Stimulated activated naive CD4-positive, alpha-beta T cell (primary cell): ENCODE measurements around the gene PPP1R1C.

Experiments used
- DNase-seq, 6 experiments: peaks; one replicate each; lab custom pipeline; 2025; lab: John Stamatoyannopoulos, UW

Gene PPP1R1C

DNA sequence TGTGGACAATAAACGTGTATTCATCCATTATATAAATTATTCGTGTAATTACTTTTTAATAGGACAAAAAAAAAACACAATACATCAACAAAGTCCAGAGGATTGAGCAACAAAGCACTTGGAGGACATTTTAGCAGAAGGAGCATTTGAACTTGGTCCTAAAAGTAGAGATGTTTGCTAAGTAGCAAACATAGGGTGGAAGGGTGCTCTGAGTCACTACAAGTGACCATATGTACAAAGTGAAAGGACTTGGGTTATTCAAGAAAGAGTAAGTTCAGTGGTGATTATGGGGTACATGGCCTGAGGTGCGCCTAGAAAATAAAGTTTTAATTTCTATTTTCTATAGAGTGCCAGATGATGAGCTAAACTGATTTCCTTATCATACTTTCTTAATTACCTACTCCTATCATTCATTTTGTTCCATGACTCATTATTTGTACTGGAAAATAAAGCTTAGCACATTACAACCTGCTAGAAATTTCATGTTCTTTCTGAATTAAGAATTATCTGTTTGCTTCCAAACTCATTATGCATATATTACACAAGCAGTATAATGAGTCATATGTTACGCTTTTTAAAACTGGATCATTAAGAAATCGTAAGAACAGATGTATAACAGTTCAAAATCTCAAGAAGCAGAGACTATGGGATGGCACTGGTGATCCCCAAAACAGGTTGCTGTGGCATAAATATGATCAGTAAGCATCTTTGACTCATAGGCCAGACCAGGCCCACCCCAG is 13.1 kb upstream of the PPP1R1C start:
- DNase-seq = no peak

DNA sequence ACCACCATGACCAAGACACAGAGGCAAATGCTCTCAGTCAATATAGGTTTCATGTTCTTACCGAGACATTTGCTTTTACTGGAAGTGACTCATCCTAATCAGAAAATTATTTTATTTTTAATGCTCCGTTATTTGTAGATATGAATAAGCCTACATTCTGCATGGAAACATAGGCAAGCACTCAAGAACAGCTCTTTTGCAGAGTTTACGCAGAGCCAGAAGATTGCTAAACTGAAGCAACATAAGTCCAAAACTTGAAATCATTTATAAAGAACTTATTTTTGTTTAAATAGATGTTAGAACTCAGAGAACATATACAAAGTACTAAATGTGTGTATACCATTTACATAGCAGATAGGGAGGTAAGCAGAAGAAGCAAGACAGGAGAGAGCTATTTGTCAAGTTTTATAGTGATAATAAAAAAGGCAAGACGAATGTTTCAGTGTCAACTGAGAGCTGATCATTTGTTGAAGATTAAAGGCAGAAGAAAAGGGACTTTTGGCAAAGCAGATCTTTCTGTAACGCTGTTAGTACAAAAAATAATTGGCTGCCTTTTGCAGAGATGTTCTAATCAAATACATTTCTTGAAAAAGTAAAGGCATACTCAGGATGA is 12.4 kb upstream of the PPP1R1C start:
- DNase-seq = no peak

DNA sequence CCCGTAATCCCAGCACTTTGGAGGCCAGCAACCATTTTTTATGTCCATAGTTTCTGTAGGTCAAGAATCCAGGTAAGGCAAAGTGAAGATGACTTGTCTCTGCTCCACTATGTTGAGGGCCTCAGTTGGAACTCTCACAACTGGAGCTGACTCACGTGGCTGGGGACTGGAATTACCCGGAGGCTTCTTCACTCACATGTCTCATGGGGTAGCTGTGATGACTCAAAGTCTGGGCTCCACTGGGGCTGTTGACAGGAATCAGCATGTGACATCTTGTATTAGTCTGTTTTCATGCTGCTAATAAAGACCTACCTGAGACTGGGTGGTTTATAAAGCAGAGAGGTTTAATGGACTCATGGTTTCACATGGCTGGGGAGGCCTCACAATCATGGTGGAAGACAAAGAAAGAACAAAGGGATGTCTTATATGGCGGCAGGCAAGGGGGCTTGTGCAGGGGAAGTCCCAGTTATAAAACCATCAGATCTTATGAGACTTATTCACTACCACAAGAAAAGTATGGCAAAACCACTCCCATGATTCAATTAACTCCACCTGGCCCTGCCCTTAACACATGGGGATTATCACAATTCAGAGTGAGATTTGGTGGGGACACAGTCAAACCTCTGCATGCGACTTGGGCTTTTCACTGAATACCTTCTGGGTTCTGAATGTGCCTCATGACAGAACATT is 7.8 kb upstream of the PPP1R1C start:
- no peak for DNase-seq

DNA sequence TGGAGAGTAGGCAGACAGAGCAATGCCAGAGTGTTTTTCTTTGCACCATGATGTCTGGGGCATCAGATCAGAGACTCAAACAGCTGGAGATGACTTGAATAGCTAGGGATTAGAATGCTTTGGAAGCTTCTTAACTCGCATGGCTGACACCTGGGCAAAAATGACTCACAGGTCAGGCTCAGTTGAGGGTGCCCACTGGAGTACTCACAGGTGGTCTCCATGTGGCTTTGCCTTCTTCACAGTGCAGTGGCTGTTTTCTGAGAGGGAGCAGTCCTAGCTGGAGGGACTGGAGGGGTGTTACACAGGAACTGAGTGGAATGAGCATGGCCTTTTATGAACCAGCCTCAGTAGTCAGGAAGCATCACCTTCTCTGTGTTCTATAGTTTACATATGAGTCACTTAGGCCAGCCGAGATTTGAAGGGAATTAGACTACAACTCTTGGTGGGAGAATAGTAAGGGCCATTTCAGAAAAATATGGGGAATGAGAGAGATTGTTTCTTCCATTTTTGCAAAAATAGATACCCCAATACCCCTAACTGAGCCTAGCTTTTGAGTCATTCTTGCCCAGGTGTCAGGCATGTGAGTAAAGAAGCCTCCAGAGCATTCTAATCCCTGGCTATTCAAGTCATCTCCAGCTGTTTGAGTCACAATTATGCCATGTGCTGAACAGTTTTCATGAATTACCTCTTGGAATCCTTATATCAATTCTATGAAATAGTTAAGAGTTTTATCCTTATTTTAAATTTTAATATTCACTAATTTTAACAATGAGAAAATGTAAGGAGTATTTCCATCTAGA is 7.1 kb upstream of the PPP1R1C start:
- no peak for DNase-seq

DNA sequence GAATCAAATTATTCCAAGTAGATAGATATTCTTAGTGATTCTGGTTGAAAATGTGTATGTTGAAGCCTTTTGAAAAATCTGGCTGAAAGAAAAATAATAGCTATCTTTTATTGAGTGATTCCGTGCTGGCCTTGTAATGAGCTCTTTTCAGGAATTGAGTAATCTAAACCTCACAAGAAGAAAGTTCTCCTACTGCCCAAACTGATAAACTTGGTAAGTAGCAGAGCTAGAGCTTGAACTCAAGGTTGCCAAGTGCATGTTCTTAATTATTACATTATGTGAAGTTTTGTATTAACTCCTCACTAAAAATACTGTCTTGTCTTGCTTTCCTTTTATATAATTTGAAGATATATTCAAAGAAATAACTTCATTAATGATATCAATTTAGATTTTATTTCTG is 1.6 kb upstream of the PPP1R1C start:
- DNase-seq = no peak

DNA sequence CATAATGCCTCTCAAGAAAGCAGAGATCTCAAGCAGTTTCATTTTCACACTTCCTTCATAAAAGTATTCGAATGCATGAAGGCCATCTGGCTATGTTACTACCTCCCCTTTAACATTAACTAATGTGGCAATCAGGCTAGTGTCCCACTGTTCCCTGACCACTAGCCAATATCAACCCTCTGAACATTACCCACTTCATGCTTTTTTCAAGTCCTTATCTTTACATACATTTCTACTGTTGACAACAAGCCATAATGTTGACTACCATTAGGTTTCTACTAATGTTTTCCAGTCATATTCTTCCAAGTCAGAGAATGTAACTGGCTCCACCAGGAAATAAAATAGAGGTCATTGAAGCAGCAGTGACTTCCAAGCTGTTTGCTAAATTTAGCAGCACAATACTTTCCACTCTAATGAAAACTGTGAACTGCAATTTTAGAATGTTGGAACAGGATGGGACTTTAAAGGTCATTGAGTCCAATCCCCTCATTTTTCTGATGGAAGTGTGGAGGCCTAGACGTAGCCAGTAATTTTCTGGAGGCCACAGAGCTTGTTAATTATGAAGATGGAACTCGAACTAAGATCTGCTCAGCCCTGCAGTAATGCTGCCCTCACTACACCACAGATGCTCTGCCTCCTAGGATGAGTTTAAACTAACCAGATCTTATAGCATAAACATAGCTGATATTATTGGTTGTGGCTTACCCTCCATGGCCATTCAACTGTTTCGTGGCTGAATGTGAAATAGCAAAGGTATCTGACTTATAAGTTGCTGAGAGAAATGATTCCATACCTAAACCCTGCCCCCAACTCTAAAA is 630 bp upstream of the PPP1R1C start:
- no peak for DNase-seq

DNA sequence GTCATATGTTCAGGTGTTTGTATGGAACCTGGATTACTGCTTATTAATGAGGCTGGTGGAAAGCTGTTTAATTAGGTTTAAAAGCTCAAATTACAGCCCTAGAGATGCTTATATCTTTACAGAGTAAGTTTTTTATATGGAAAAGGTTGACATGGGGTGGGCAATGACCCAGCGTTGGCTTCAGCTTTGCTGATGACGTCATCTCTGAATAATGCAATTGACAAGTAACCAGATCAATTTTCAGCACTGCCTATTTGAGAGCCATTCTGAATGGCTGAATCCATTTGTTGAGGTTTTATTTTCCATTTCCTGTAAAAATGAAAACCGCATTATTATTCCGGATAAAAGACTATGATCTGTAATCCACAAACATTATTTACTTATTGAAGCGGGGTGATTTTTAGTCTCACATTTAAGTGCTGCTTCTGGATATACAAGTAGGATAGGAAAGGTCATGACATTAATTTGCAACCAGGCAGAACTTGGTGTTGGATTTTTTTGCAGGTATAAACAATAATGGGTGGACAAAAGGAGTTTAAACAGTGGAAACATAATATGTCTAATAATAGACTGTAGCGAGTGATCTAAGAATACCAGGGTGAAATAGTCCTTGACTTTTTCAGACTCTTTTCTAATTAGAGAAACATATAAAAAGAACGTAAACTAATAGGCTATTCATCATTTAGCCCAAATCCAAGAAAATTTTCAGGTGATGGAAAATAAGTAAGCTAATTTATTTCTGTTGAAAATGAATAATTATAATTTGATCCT is 2.7 kb downstream of the PPP1R1C start:
- no peak for DNase-seq

DNA sequence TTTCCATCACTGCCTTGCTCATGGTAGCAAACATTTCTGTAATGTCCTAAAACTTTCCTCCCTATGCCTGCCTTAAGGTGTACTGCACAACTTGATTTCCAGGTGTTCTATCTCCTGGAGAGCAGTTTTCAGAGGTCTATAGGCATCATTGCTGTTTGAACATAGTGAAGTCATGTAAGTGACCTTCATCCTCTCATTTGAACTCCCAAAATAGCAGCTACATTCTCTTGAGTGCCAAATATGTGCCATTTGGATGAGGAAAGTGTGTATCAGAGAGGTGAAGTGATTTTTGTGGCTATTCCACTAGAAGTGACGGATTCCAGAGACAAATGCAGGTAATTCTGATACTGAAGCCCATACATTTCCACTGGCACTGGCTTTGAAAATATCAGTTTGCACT is 3.4 kb downstream of the PPP1R1C start:
- no peak for DNase-seq

DNA sequence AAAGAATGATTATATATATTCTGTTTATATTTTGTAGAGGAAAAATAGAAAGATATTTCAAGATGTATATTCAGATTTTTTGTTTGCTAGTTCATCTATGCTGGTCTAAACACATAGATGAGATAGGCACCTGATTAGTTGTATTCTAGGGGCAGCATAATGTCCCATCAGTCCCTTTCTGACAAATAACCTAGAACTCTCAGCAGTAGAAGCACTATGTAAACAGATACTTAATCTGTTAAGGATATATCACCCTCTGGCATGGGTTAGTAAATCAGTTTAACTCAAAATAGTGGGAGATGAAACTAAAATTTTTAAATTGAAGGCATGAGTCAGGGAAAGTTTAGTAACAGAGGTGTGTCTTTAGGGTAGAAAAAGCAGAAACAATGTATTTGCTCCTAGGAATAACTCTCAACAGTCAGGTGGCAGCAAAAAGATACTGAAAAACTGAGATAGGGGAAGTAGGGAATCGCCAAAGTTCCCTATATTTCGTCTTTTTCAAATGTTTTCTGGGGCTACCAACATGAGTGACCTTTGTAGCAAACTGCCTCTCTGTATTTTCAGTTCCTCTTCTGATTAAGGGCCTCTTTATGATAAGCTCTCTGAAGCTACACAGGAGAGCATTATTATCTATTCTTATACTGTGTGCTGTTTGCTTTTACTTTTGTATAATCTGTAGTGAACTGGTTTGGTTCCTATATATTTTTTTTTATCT is 5.7 kb downstream of the PPP1R1C start:
- DNase-seq = no peak

DNA sequence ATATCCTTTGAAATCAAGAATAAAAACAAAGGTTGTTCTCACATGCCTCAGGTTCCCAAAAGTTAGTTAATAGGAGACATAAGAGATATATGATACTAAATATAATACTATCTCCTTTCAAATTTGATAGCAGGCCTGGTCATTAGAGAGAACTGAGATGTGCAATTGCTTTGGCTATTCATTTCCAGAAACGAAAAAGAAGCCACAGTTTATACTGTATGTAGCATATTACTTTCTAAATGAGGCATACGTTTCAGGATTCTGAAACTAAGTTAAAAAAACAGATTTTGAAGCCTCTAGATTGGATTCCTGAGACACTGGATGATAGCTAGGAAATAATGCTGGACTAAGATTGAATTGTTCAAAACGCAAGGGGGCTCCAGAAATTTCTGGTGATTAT is 7.1 kb downstream of the PPP1R1C start:
- no peak for DNase-seq

DNA sequence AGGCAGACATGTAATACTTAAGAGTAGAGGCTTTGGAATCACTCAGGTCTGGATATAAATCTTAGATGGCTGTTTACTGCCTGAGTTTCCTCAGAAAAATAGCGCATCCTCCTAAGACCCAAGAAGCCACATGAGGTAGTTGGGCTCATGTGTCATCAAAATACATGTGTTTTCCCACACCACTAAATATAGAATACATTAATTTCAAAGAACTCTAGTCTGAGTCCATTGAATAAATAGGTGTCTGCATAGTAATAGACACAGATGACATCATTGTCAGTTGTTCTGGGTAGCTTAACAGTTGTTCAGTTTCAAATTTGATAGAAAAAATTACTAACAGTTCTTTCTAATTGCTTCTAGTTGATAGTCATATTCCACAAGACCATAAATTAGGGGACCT is 9.6 kb downstream of the PPP1R1C start:
- DNase-seq = no peak

DNA sequence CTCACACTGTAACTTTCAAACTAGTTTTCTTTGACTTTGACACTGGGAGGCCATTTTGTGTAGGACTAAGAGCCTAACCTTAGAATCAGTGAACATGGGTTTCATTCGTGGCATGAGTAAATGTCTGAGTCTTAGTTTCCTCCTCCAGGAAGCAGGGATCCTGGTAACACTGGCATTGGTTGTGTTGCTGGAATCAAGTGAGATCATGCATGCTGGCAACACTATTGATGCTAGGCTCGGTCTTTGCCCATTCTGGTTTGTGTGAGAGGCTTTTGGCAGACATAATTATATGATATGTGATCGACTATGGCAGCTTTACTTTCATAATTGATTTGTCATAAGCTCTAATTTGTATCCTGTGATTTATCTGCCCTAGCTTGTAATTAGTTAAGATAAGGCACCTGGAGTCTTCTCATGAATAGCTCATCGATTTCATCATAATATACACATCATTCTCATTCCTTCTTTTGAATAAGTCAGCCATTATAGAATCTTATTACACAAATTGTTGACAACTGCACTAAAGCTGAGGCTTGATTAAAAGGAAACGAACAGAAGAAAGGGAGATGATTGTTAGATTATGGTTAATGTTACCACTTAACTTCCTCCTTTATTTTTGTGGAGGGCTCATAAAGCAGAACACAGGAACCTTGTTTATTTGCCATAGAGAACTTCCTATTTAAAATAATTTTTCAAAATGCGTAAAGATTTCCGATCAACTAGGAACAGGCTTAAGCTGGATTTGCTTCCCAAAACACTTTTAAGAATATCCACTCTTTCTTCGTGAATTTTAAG is 12.6 kb downstream of the PPP1R1C start:
- DNase-seq = no peak

DNA sequence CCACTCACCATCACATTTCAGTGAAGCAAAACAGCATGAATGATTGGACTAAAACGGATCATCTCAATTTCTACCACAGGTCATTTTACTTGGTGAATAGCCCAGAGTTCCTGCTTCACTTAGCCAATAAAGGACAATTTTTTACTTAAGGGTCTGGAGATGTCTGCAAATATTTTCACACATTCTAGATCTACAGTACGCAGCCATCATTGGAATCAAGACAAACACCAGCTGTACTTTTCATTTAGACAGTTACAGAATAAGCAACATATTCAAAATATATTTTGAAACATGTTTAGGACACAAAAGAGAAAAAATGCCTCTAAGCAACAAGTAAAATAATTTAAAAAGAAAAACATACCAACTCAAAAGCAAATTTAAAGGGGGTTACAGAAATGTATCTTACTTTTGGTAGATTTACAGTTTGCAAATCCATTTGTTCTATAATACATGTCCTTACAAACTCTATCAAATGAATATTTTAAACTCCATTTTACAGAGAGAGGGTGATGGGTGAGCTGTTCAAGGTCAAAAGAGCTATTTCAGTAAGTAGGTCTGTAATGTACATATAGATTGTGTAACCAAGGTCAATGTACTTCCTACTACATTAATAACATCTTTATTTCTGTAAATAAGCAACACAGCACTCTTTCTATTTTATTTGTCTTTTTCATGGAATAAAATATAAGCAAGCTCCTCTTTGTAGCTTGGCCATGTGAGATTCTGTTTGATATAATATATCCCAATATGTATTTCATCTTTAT is 13.4 kb downstream of the PPP1R1C start:
- no peak for DNase-seq

DNA sequence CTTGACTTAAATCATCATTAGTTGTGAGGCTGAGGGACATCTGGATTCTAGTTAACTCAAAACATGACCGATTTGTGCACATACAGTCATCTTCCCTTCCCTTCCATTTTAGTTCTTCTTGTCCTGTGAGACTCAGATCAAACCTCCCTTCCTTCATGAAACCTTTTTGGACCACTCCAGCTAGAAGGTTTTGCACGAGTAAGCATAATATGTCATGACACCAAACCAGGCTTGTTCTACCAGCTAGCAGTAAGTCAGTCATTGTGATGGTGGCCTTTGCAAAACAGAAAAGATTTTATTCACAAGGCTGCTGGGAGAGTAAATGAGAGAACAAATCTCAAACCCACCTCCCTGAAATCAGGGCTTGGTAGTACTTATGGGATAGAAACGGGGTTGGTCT is 14.3 kb downstream of the PPP1R1C start:
- DNase-seq = no peak

DNA sequence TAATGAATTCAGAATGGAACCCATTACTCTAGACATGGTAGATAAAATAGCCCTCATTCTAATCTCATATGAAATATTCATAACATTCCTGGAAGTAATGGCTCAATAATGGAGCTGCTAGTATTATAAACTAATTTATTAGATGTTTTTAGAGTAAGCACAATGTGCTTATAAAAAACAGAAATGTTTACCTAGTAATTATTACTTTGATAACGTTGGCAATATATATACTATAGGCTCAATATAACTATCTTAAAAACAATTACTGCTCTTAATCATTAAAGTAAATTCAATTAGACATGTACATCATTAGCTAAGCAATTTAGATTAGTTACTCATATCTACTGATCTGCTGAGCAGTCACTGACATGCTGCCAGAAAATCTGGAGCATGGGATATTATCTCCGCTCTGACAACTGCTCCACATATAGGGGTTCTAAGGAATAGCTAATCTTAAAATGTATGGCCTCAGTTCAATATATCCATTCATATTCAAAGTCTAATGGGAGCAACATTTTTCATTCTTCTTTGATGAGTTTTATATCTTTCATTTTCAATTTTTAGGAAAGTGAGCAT is 19.4 kb downstream of the PPP1R1C start:
- no peak for DNase-seq

DNA sequence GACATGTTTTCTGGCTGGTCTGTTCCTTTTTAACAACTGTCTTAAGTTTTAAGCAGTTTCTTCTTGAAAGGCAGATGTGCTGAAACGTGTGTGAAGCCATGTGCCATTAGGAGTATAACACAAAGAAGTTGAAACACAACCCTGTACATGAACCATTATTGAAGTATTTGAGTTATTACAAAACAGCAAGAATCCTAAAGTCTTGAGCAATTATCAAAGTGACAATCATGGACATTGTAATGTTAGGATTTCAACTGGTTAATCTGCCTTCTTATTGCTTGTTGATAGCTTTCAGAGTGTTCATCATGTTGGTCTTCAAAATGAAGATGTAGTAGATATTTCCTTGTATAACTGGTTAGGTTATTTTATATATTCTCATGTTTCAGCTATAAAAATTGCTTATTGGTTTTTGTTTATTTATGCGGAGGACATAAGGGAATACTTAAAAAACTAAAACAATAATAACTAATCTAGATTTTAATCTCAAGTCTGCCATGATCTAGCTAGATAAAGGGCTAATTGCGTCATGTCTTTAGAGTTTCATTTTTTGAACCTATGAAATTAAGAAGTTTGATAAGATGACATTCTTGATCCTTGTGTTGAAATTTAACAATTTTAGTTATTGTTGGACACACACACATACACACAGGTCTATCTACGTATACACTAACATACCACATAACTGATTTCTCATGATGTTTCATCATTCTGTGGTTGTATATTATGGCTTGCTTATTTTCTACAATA is 21.1 kb downstream of the PPP1R1C start:
- no peak for DNase-seq

DNA sequence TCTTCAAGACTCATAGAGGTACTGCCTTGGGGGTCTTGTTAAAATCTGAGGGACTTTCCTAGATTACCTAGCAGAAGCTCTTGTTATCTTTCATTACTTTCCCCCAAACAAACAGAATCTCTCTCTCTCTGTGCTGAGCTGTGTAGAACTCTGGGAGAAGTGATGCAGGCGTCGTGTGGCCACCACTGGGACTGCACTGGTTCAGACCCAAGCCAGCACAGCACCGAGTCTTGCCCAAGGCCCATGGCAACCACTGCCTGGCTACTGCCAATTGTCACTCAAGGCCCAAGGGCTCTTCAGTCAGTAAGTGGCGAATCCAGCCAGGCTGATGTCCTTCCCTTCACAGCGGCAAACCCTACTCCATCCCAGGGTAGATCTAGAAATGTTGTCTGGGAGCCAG is 28.6 kb downstream of the PPP1R1C start:
- DNase-seq = no peak
